T1000 (cell line): ENCODE results near the gene DNAJB5.

Experiments
- DNase-seq: peaks from one replicate; lab custom pipeline; 2025; ENCODE audit warnings: mixed read lengths; lab: John Stamatoyannopoulos, UW

The DNAJB5 gene

GRCh38 chr9:34984049-34984448, 5.5 kb upstream of the DNAJB5 start:
- no peak for DNase-seq

- DNase-seq: no peak
Observed at GRCh38 chr9:34985311-34985899, 4.1 kb upstream of the DNAJB5 start.

- DNase-seq: no peak
Observed at GRCh38 chr9:34986540-34987047, 3.0 kb upstream of the DNAJB5 start.

GRCh38 chr9:34987160-34987901, 2.2 kb upstream of the DNAJB5 start:
- DNase-seq: no peak

- no peak for DNase-seq
Observed at GRCh38 chr9:34988218-34989002, 1.1 kb upstream of the DNAJB5 start.

- DNase-seq: no peak
Observed at GRCh38 chr9:34989946-34990635, 546 bp downstream of the DNAJB5 start.

GRCh38 chr9:34990908-34991606, 1.5 kb downstream of the DNAJB5 start:
- DNase-seq: no peak

GRCh38 chr9:34991607-34992375, 2.2 kb downstream of the DNAJB5 start:
- DNase-seq: no peak

GRCh38 chr9:34992376-34992951, 2.9 kb downstream of the DNAJB5 start:
- DNase-seq: peak; percentile 39

- DNase-seq: peak; percentile 17
Observed at GRCh38 chr9:34993502-34994259, 4.1 kb downstream of the DNAJB5 start.

- no peak for DNase-seq
Observed at GRCh38 chr9:34994260-34994899, 4.8 kb downstream of the DNAJB5 start.

- no peak for DNase-seq
Observed at GRCh38 chr9:34994900-34995669, 5.5 kb downstream of the DNAJB5 start.

GRCh38 chr9:34995670-34996060, 6.1 kb downstream of the DNAJB5 start:
- DNase-seq: no peak

GRCh38 chr9:34996181-34996904, 6.8 kb downstream of the DNAJB5 start:
- no peak for DNase-seq

- no peak for DNase-seq
Observed at GRCh38 chr9:34996905-34997279, 7.3 kb downstream of the DNAJB5 start.

- DNase-seq: no peak
Observed at GRCh38 chr9:34997379-34997781, 7.8 kb downstream of the DNAJB5 start.

GRCh38 chr9:34998266-34998665, 8.7 kb downstream of the DNAJB5 start:
- no peak for DNase-seq

- DNase-seq: no peak
Observed at GRCh38 chr9:34999576-34999975, 10.0 kb downstream of the DNAJB5 start.
